Uterus (tissue), 2 donors: ENCODE data around the gene SPSB3.

Experiments used
- POLR2A ChIP-seq, 2 donors: fragments of 450-650 bp; IDR thresholded peaks; one replicate each; pipeline ENCODE4 v1.6.1; 2016; ENCODE audit warnings: antibody characterized with exemption in 2 of 2, mild to moderate bottlenecking in 1 of 2, moderate library complexity in 1 of 2
- TF ChIP-seq, protein P1 (sequence below), 4 experiments: fragments of 200-600 bp in 2 of 4; fragments of 450-650 bp in 2 of 4; sonication (generic) in 2 of 4; IDR thresholded peaks; one replicate each; pipeline ENCODE4 v1.5.1; 2016 to 2019; ENCODE audit warnings: antibody characterized with exemption in 4 of 4, mild to moderate bottlenecking in 2 of 4, moderate library complexity in 1 of 4

- TF ChIP-seq POLR2A (IDR thresholded peaks at IDR 0.05): no peak
- TF ChIP-seq, protein P1, sequence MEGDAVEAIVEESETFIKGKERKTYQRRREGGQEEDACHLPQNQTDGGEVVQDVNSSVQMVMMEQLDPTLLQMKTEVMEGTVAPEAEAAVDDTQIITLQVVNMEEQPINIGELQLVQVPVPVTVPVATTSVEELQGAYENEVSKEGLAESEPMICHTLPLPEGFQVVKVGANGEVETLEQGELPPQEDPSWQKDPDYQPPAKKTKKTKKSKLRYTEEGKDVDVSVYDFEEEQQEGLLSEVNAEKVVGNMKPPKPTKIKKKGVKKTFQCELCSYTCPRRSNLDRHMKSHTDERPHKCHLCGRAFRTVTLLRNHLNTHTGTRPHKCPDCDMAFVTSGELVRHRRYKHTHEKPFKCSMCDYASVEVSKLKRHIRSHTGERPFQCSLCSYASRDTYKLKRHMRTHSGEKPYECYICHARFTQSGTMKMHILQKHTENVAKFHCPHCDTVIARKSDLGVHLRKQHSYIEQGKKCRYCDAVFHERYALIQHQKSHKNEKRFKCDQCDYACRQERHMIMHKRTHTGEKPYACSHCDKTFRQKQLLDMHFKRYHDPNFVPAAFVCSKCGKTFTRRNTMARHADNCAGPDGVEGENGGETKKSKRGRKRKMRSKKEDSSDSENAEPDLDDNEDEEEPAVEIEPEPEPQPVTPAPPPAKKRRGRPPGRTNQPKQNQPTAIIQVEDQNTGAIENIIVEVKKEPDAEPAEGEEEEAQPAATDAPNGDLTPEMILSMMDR (IDR thresholded peaks at IDR 0.05): no peak
Observed at GRCh38 chr16:1810106-1810505, 27.7 kb upstream of the SPSB3 start.
